Mesenchymal stem cell (in vitro differentiated cells and primary cell): ENCODE results near the gene PDGFRA.
"Not testable (repeated sequence)": the region's sequence is repeated elsewhere in the genome, so short reads cannot be mapped to it uniquely, and the experiment has no call there.

Experiments
- DNase-seq: peaks from one replicate; pipeline ENCODE4 v3.0.0-alpha.2; 2013
- H2AFZ ChIP-seq: one replicate; pipeline ENCODE4 v1.6.1; 2013; ENCODE audit warnings: low read depth, mild to moderate bottlenecking, control low read depth, inconsistent platforms, low read length, moderate library complexity
- H2AK5ac ChIP-seq: 2 replicates; pipeline ENCODE4 v1.6.1; 2013; ENCODE audit warnings: low read length, moderate library complexity, mild to moderate bottlenecking, inconsistent platforms; ENCODE audit not compliant: severe bottlenecking
- H2BK120ac ChIP-seq: one replicate; pipeline ENCODE4 v1.6.1; 2013; ENCODE audit warnings: low read depth, mild to moderate bottlenecking, inconsistent platforms, low read length, moderate library complexity
- H2BK12ac ChIP-seq, 2 experiments: one replicate each; pipeline ENCODE4 v1.6.1; 2013; ENCODE audit warnings: inconsistent platforms in 2 of 2, low read length in 2 of 2, mild to moderate bottlenecking in 2 of 2, moderate library complexity in 2 of 2, control low read depth in 1 of 2
- H2BK15ac ChIP-seq: one replicate; pipeline ENCODE4 v1.6.1; 2013; ENCODE audit warnings: mild to moderate bottlenecking, low read depth, inconsistent platforms; ENCODE audit not compliant: poor library complexity, severe bottlenecking
- H2BK5ac ChIP-seq: 2 replicates; pipeline ENCODE4 v1.6.1; 2013; ENCODE audit warnings: low read depth, mild to moderate bottlenecking, low read length, control low read depth, inconsistent platforms; ENCODE audit not compliant: poor library complexity, severe bottlenecking
- H3K14ac ChIP-seq, 2 experiments: one replicate each; pipeline ENCODE4 v1.6.1; 2013; ENCODE audit warnings: inconsistent platforms in 2 of 2, low read length in 2 of 2, control low read depth in 1 of 2, mild to moderate bottlenecking in 1 of 2, moderate library complexity in 1 of 2
- H3K18ac ChIP-seq, 2 experiments: one replicate each; pipeline ENCODE4 v1.6.1; 2013; ENCODE audit warnings: inconsistent platforms in 2 of 2, low read length in 2 of 2, control low read depth in 1 of 2, low read depth in 1 of 2, mild to moderate bottlenecking in 1 of 2
- H3K23ac ChIP-seq, 2 experiments: one replicate each; pipeline ENCODE4 v1.6.1; 2013; ENCODE audit warnings: inconsistent platforms in 2 of 2, low read length in 2 of 2, mild to moderate bottlenecking in 2 of 2, moderate library complexity in 2 of 2, control low read depth in 1 of 2
- H3K27ac ChIP-seq: 2 replicates; pipeline ENCODE4 v1.5.1; 2013; ENCODE audit warnings: mild to moderate bottlenecking, moderate library complexity, low read length, control low read depth, inconsistent platforms; ENCODE audit not compliant: poor library complexity, severe bottlenecking
- H3K27me3 ChIP-seq, 2 experiments: 2 replicates each; pipeline versions ENCODE4 v1.6.1 to v1.7.0; 2013; ENCODE audit warnings: low read length in 2 of 2, mild to moderate bottlenecking in 2 of 2, moderate library complexity in 2 of 2, control low read depth in 1 of 2, inconsistent platforms in 1 of 2; ENCODE audit not compliant: control insufficient read depth in 1 of 2, insufficient read depth in 1 of 2
- H3K36me3 ChIP-seq, 2 experiments: 2 replicates each; pipeline versions ENCODE4 v1.6.1 to v1.7.0; 2013; ENCODE audit warnings: low read length in 2 of 2, control low read depth in 1 of 2, inconsistent platforms in 1 of 2, low read depth in 1 of 2, mild to moderate bottlenecking in 1 of 2; ENCODE audit not compliant: insufficient read depth in 2 of 2, control insufficient read depth in 1 of 2
- H3K4ac ChIP-seq, 2 experiments: one replicate each; pipeline ENCODE4 v1.6.1; 2013; ENCODE audit warnings: inconsistent platforms in 2 of 2, low read length in 2 of 2, mild to moderate bottlenecking in 2 of 2, moderate library complexity in 2 of 2, control low read depth in 1 of 2, low read depth in 1 of 2
- H3K4me1 ChIP-seq: 2 replicates; pipeline ENCODE4 v1.6.1; 2013; ENCODE audit warnings: low read depth, low read length, control low read depth; ENCODE audit not compliant: control insufficient read depth, insufficient read depth
- H3K4me2 ChIP-seq: 2 replicates; pipeline ENCODE4 v1.6.1; 2013; ENCODE audit warnings: low read length, mild to moderate bottlenecking, inconsistent platforms; ENCODE audit not compliant: poor library complexity, severe bottlenecking
- H3K4me3 ChIP-seq, 2 experiments: 2 replicates each; pipeline versions ENCODE4 v1.5.1 to v1.7.0; 2013; ENCODE audit warnings: low read length in 2 of 2, mild to moderate bottlenecking in 2 of 2, control low read depth in 1 of 2, low read depth in 1 of 2; ENCODE audit not compliant: insufficient read depth in 1 of 2
- H3K79me1 ChIP-seq: replicated peaks from 2 replicates; pipeline ENCODE4 v1.6.1; 2013; ENCODE audit warnings: mild to moderate bottlenecking, control low read depth, low read length, inconsistent platforms; ENCODE audit not compliant: poor library complexity, severe bottlenecking
- H3K9ac ChIP-seq: 2 replicates; pipeline ENCODE4 v1.7.0; 2013; ENCODE audit warnings: mild to moderate bottlenecking, low read length, moderate library complexity
- H3K9me3 ChIP-seq: 2 replicates; pipeline ENCODE4 v1.7.0; 2013; ENCODE audit warnings: mild to moderate bottlenecking, low read length; ENCODE audit not compliant: control insufficient read depth
- H4K8ac ChIP-seq: one replicate; pipeline ENCODE4 v1.6.1; 2013; ENCODE audit warnings: inconsistent platforms, mild to moderate bottlenecking, low read length, moderate library complexity
- H4K91ac ChIP-seq: one replicate; pipeline ENCODE4 v1.6.1; 2013; ENCODE audit warnings: mild to moderate bottlenecking, low read length, inconsistent platforms
- WGBS: methylation state at CpG from one replicate; pipeline ENCODE4 v1.1.7; 2013; ENCODE audit warnings: mixed read lengths; 5-methylcytosine and 5-hydroxymethylcytosine counted together

PDGFRA gene

GRCh38 chr4:54332542-54332941 is 103.4 kb downstream of the PDGFRA start:
- no peak overlapping the region for H2BK12ac ChIP-seq
- H3K4me1 ChIP-seq = no peaks in the 10 kb centered on the region
- H3K9me3 ChIP-seq = no peaks in the 10 kb centered on the region
- DNase-seq = no peak
- no peak overlapping the region for H2AFZ ChIP-seq
- H3K27ac ChIP-seq = no peak overlapping the region
- H3K4me3 ChIP-seq = no peak overlapping the region
- H3K4me2 ChIP-seq = no peak overlapping the region
- no peak overlapping the region for H3K23ac ChIP-seq
- no peaks in the 10 kb centered on the region for H3K79me1 ChIP-seq
- no peak overlapping the region for H4K91ac ChIP-seq
- no peak overlapping the region for H4K8ac ChIP-seq
- H2BK5ac ChIP-seq = no peak overlapping the region
- H3K14ac ChIP-seq = no peak overlapping the region
- H2BK15ac ChIP-seq = no peak overlapping the region
- peaks cover 0 to 17% of the 10 kb centered on the region in 2 experiments for H3K27me3 ChIP-seq
- no peak overlapping the region for H3K9ac ChIP-seq
- H2BK120ac ChIP-seq = no peak overlapping the region
- no peak overlapping the region for H3K4ac ChIP-seq
- H3K36me3 ChIP-seq = no peaks in the 10 kb centered on the region
- H2AK5ac ChIP-seq = no peak overlapping the region
- H3K18ac ChIP-seq = no peak overlapping the region
- 87% methylated on average over 2 of the region's 4 CpGs for WGBS

GRCh38 chr4:54333657-54334056 is 104.6 kb downstream of the PDGFRA start:
- Histone ChIP-seq H3K79me1 (no peaks in the 10 kb centered on the region), H3K4me1 (no peaks in the 10 kb centered on the region), H2BK12ac (no peak overlapping the region), H3K27me3 (peaks cover 0 to 15% of the 10 kb centered on the region in 2 experiments), H3K14ac (no peak overlapping the region), H2BK15ac (no peak overlapping the region), H3K18ac (no peak overlapping the region), H3K4ac (no peak overlapping the region), H3K4me3 (no peak overlapping the region), H3K27ac (no peak overlapping the region), H2BK120ac (no peak overlapping the region), H3K9ac (no peak overlapping the region), H3K23ac (no peak overlapping the region), H2BK5ac (no peak overlapping the region), H3K4me2 (no peak overlapping the region), H4K8ac (no peak overlapping the region), H3K36me3 (no peaks in the 10 kb centered on the region), H3K9me3 (no peaks in the 10 kb centered on the region), H2AK5ac (no peak overlapping the region), H2AFZ (no peak overlapping the region), H4K91ac (no peak overlapping the region)
- 96% methylated on average over 2 of the region's 2 CpGs for WGBS
- DNase-seq = no peak

- H3K18ac ChIP-seq, H3K36me3 ChIP-seq, H3K79me1 ChIP-seq, H3K27ac ChIP-seq, H3K4me3 ChIP-seq, H2BK15ac ChIP-seq, H2AFZ ChIP-seq, H3K4me1 ChIP-seq, H3K23ac ChIP-seq, DNase-seq, H2BK5ac ChIP-seq, H4K8ac ChIP-seq, H3K4me2 ChIP-seq, H4K91ac ChIP-seq, H2BK120ac ChIP-seq, H2AK5ac ChIP-seq, H3K4ac ChIP-seq, H3K9me3 ChIP-seq, H2BK12ac ChIP-seq, H3K9ac ChIP-seq, H3K14ac ChIP-seq: not testable (repeated sequence)
- H3K27me3 ChIP-seq = peaks cover 0 to 14% of the 10 kb centered on the region in 2 experiments
These were observed 105.7 kb downstream of the PDGFRA start for GRCh38 chr4:54334769-54335168.

- H2BK5ac ChIP-seq = no peak overlapping the region
- WGBS = 100% methylated on average over 3 of the region's 4 CpGs
- no peak overlapping the region for H2AK5ac ChIP-seq
- no peak overlapping the region for H3K9ac ChIP-seq
- no peak overlapping the region for H3K18ac ChIP-seq
- no peak overlapping the region for H3K23ac ChIP-seq
- no peak overlapping the region for H2BK12ac ChIP-seq
- H4K8ac ChIP-seq = no peak overlapping the region
- H3K9me3 ChIP-seq = no peaks in the 10 kb centered on the region
- H4K91ac ChIP-seq = peak overlapping the region; percentile 30
- no peak overlapping the region for H2BK120ac ChIP-seq
- H3K4me1 ChIP-seq = no peaks in the 10 kb centered on the region
- no peak overlapping the region for H3K14ac ChIP-seq
- H3K27ac ChIP-seq = no peak overlapping the region
- H3K4me2 ChIP-seq = no peak overlapping the region
- no peak for DNase-seq
- H3K27me3 ChIP-seq = peaks cover 0 to 12% of the 10 kb centered on the region in 2 experiments
- no peak overlapping the region for H2AFZ ChIP-seq
- no peak overlapping the region for H2BK15ac ChIP-seq
- no peak overlapping the region for H3K4ac ChIP-seq
- no peaks in the 10 kb centered on the region for H3K79me1 ChIP-seq
- no peak overlapping the region for H3K4me3 ChIP-seq
- H3K36me3 ChIP-seq = no peaks in the 10 kb centered on the region
These were observed 107.9 kb downstream of the PDGFRA start for GRCh38 chr4:54337009-54337408.
